NCI-H2029 treated with DMSO at 0.1 percent for 48 hours (cell line): ENCODE measurements around the gene DNTT.
A peak's percentile ranks its signal among the peaks of the same experiment; 100 is the strongest.
"Not testable (repeated sequence)": the region's sequence is repeated elsewhere in the genome, so short reads cannot be mapped to it uniquely, and the experiment has no call there.

Experiments used
- DNase-seq: peaks from one replicate; lab custom pipeline; 2025; lab: John Stamatoyannopoulos, UW

DNTT gene

GRCh38 chr10:96276426-96276825 is 27.8 kb upstream of the DNTT start:
- no peak for DNase-seq

GRCh38 chr10:96276831-96277230 is 27.4 kb upstream of the DNTT start:
- no peak for DNase-seq

GRCh38 chr10:96279191-96279641 is 25.0 kb upstream of the DNTT start:
- no peak for DNase-seq

GRCh38 chr10:96280859-96281258 is 23.4 kb upstream of the DNTT start:
- no peak for DNase-seq

- no peak for DNase-seq
Measured at GRCh38 chr10:96281444-96282029, 22.7 kb upstream of the DNTT start.

- DNase-seq = no peak
Measured at GRCh38 chr10:96283351-96283750, 20.9 kb upstream of the DNTT start.

GRCh38 chr10:96283756-96284155 is 20.5 kb upstream of the DNTT start:
- DNase-seq = no peak

GRCh38 chr10:96285331-96285752 is 18.9 kb upstream of the DNTT start:
- DNase-seq = no peak

GRCh38 chr10:96287392-96288105 is 16.7 kb upstream of the DNTT start:
- DNase-seq = peak; percentile 14

- no peak for DNase-seq
Measured at GRCh38 chr10:96288151-96288621, 16.0 kb upstream of the DNTT start.

GRCh38 chr10:96289218-96289910 is 14.9 kb upstream of the DNTT start:
- no peak for DNase-seq

GRCh38 chr10:96290368-96291133 is 13.7 kb upstream of the DNTT start:
- DNase-seq = no peak

GRCh38 chr10:96292971-96293920 is 11.0 kb upstream of the DNTT start:
- peak; percentile 17 for DNase-seq

- no peak for DNase-seq
Measured at GRCh38 chr10:96295475-96295874, 8.8 kb upstream of the DNTT start.

- no peak for DNase-seq
Measured at GRCh38 chr10:96297486-96297885, 6.7 kb upstream of the DNTT start.

- DNase-seq = no peak
Measured at GRCh38 chr10:96298362-96298761, 5.9 kb upstream of the DNTT start.

GRCh38 chr10:96299383-96299782 is 4.9 kb upstream of the DNTT start:
- DNase-seq = no peak

GRCh38 chr10:96301616-96302015 is 2.6 kb upstream of the DNTT start:
- DNase-seq = no peak

GRCh38 chr10:96305019-96305418 is 785 bp downstream of the DNTT start:
- DNase-seq = no peak

- DNase-seq = peak; percentile 49
Measured at GRCh38 chr10:96306516-96306915, 2.3 kb downstream of the DNTT start.

- DNase-seq = not testable (repeated sequence)
Measured at GRCh38 chr10:96308854-96309253, 4.6 kb downstream of the DNTT start.
